K562 (cell line): Measurements from ENCODE around the gene GMPR. TPM values are rescaled to one million over a fixed set of nuclear protein-coding genes. Genes with fewer than 3 reads are reported as not detected.
A peak's percentile ranks its signal among the peaks of the same experiment; 100 is the strongest.

Experiments used
- ATF7 ChIP-seq: fragments of 450-650 bp; IDR thresholded peaks from 2 replicates; pipeline ENCODE4 v1.7.1; 2014; ENCODE audit warnings: mild to moderate bottlenecking, moderate library complexity
- ELF4 ChIP-seq: fragments of 450-650 bp; formaldehyde crosslinking; IDR thresholded peaks from 2 replicates; pipeline ENCODE4 v1.4.0; 2022; ENCODE audit warnings: missing genetic modification characterization
- HDAC2 ChIP-seq: fragments of 450-650 bp; IDR thresholded peaks from 2 replicates; pipeline ENCODE4 v1.6.1; 2016; ENCODE audit warnings: mild to moderate bottlenecking
- HDAC6 ChIP-seq: IDR thresholded peaks from 2 replicates; pipeline ENCODE4 v1.6.1; 2012; ENCODE audit warnings: low read depth, mild to moderate bottlenecking, control low read depth, inconsistent platforms, low read length, moderate library complexity
- MAX ChIP-seq: sonication (generic); formaldehyde crosslinking; IDR thresholded peaks from 2 replicates; pipeline ENCODE4 v1.9.0; 2022; ENCODE audit warnings: mild to moderate bottlenecking, missing genetic modification reagents
- MECOM ChIP-seq: fragments of 250-450 bp; sonication (Bioruptor Pico); IDR thresholded peaks from 2 replicates; pipeline ENCODE4 v1.8.0; 2022; ENCODE audit warnings: inconsistent platforms
- RB1 ChIP-seq: fragments of 450-650 bp; IDR thresholded peaks from 2 replicates; pipeline ENCODE4 v1.6.1; 2017; ENCODE audit warnings: low read depth, mild to moderate bottlenecking
- THRA ChIP-seq: fragments of 450-650 bp; IDR thresholded peaks from 2 replicates; pipeline ENCODE4 v1.6.1; 2017; ENCODE audit warnings: mild to moderate bottlenecking, moderate library complexity
- ZNF707 ChIP-seq: fragments of 250-450 bp; sonication (Bioruptor Pico); conservative IDR thresholded peaks from 2 replicates; pipeline ENCODE4 v1.8.0; 2022; ENCODE audit warnings: inconsistent platforms, mild to moderate bottlenecking, moderate library complexity
- ZNF740 ChIP-seq, 3 experiments: fragments of 200-800 bp in 1 of 3; sonication (Bioruptor generic) in 1 of 3; sonication (generic) in 1 of 3; formaldehyde crosslinking in 1 of 3; IDR thresholded peaks; 2 replicates each; pipeline versions ENCODE4 v1.6.1 to v1.8.0; 2016 to 2022; ENCODE audit warnings: mild to moderate bottlenecking in 2 of 3, missing compliant biosample characterization in 2 of 3, missing genetic modification characterization in 2 of 3, missing genetic modification reagents in 1 of 3
- ZNF75A ChIP-seq: fragments of 450-650 bp; formaldehyde crosslinking; IDR thresholded peaks from 2 replicates; pipeline ENCODE4 v1.4.0; 2020; ENCODE audit warnings: mild to moderate bottlenecking
- polyA plus RNA-seq, 8 experiments: library from polyadenylated mRNA; depleted of rRNA in 4 of 8; stranded (reverse) in 5 of 8; unstranded in 3 of 8; fragments of >200 nt; fragmentation: Nextera tagmentation in 2 of 8; fragmentation: Illumina TruSeq in 1 of 8; extraction: Ambion mirVana in 2 of 8; extraction: Trizol in 1 of 8; gene quantifications; 2 replicates each; pipeline versions ENCODE4 v1.2.1 to v1.2.3, GENCODE V29; 2011 to 2014; ENCODE audit warnings: inconsistent platforms in 1 of 8, missing spikeins in 1 of 8
- total RNA-seq, 7 experiments: library from RNA; depleted of rRNA in 6 of 7; stranded (reverse); fragments of >200 nt in 6 of 7; fragmentation: Illumina TruSeq in 2 of 7; extraction: Trizol in 2 of 7; gene quantifications; 2 replicates each; pipeline versions ENCODE4 v1.2.1 to v1.2.3, GENCODE V29; 2011 to 2021; ENCODE audit warnings: low replicate concordance in 1 of 7
- TF ChIP-seq, protein P1 (sequence below): fragments of 450-650 bp; IDR thresholded peaks from 2 replicates; pipeline ENCODE4 v1.6.1; 2016; ENCODE audit warnings: borderline replicate concordance
- TF ChIP-seq, protein P2 (sequence below): fragments of 200-400 bp; formaldehyde crosslinking; IDR thresholded peaks from 2 replicates; pipeline ENCODE4 v1.6.1; 2017; ENCODE audit warnings: mild to moderate bottlenecking, low read depth, low read length, moderate library complexity
- TF ChIP-seq, protein P3 (sequence below), 3 experiments: IDR thresholded peaks in 2 of 3; conservative IDR thresholded peaks in 1 of 3; 2 replicates each; pipeline ENCODE4 v1.5.1; 2011 to 2012; ENCODE audit warnings: low read length in 3 of 3, mild to moderate bottlenecking in 3 of 3, control low read depth in 2 of 3, improper control_type of control experiment in 1 of 3, inconsistent platforms in 1 of 3, low read depth in 1 of 3, mixed read lengths in 1 of 3, moderate library complexity in 1 of 3; ENCODE audit not compliant: insufficient read depth in 2 of 3

Gene GMPR
- total and polyA plus RNA-seq, 9 of the 15 experiments (the other 6 are each of a cell fraction or from before 2014, with no cell fraction given): 34.6 to 83.7 (median 49.8) TPM

DNA sequence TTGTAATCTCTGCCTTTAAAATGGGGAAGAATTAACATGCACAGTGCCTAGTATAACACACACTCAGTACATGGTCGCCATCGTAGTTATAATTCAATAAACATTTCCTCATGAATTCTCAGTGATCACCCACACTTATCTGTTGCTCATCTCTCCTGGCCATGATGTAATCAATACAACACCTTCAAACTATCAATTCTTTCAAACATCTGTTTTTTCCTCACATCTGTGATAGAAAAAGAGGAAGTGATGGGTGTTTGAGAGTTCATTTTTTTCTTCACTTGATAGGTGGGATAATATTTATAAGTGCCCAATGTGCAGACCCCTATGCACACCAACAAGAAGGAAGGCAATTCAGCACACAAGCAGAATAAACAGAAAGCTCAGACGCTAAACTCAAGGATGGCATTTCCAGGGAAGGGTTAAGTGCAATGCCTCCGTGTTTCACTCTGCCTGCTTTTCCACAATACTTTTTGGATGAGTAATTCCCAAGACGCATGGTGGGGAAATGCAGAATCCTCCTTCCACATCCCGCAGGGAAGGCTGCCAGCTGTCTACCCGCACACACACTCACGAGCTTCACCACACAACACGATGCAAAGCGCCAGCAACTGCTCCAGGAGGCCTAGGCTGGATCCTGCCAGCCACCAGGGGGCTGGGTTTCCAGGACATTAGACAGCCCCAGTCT, 100.3 kb downstream of the GMPR start (continued):
- TF ChIP-seq, protein P1, sequence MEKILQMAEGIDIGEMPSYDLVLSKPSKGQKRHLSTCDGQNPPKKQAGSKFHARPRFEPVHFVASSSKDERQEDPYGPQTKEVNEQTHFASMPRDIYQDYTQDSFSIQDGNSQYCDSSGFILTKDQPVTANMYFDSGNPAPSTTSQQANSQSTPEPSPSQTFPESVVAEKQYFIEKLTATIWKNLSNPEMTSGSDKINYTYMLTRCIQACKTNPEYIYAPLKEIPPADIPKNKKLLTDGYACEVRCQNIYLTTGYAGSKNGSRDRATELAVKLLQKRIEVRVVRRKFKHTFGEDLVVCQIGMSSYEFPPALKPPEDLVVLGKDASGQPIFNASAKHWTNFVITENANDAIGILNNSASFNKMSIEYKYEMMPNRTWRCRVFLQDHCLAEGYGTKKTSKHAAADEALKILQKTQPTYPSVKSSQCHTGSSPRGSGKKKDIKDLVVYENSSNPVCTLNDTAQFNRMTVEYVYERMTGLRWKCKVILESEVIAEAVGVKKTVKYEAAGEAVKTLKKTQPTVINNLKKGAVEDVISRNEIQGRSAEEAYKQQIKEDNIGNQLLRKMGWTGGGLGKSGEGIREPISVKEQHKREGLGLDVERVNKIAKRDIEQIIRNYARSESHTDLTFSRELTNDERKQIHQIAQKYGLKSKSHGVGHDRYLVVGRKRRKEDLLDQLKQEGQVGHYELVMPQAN: no peak
- TF ChIP-seq ATF7 (peak; percentile 17; the same call in 1 of the 2 replicates), ZNF707 (CRISPR knock-in tag) (no peak), THRA (no peak), ELF4 (no peak), HDAC6 (no peak), MAX (CRISPR knock-in tag) (0 out of 2 replicates have a peak, but pooled peaks have one; percentile 26), ZNF740 (CRISPR knock-in tag; IDR thresholded peaks at IDR 0.05) (no peak), ZNF740 (tag; IDR thresholded peaks at IDR 0.05) (no peak), MECOM (CRISPR knock-in tag) (0 out of 2 replicates have a peak, but pooled peaks have one; percentile 15), ZNF75A (CRISPR knock-in tag) (no peak), HDAC2 (0 out of 2 replicates have a peak, but pooled peaks have one; percentile 17), RB1 (no peak)
- TF ChIP-seq, protein P2, sequence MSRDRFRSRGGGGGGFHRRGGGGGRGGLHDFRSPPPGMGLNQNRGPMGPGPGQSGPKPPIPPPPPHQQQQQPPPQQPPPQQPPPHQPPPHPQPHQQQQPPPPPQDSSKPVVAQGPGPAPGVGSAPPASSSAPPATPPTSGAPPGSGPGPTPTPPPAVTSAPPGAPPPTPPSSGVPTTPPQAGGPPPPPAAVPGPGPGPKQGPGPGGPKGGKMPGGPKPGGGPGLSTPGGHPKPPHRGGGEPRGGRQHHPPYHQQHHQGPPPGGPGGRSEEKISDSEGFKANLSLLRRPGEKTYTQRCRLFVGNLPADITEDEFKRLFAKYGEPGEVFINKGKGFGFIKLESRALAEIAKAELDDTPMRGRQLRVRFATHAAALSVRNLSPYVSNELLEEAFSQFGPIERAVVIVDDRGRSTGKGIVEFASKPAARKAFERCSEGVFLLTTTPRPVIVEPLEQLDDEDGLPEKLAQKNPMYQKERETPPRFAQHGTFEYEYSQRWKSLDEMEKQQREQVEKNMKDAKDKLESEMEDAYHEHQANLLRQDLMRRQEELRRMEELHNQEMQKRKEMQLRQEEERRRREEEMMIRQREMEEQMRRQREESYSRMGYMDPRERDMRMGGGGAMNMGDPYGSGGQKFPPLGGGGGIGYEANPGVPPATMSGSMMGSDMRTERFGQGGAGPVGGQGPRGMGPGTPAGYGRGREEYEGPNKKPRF: no peak
- TF ChIP-seq, protein P3, sequence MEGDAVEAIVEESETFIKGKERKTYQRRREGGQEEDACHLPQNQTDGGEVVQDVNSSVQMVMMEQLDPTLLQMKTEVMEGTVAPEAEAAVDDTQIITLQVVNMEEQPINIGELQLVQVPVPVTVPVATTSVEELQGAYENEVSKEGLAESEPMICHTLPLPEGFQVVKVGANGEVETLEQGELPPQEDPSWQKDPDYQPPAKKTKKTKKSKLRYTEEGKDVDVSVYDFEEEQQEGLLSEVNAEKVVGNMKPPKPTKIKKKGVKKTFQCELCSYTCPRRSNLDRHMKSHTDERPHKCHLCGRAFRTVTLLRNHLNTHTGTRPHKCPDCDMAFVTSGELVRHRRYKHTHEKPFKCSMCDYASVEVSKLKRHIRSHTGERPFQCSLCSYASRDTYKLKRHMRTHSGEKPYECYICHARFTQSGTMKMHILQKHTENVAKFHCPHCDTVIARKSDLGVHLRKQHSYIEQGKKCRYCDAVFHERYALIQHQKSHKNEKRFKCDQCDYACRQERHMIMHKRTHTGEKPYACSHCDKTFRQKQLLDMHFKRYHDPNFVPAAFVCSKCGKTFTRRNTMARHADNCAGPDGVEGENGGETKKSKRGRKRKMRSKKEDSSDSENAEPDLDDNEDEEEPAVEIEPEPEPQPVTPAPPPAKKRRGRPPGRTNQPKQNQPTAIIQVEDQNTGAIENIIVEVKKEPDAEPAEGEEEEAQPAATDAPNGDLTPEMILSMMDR (IDR thresholded peaks at IDR 0.05 in 2 of 3, conservative IDR thresholded peaks at IDR 0.05 in 1 of 3; ENCODE audit: insufficient read depth in 2 of 3, low read depth in 1 of 3, low read length in 3 of 3): peak; percentile 48 to 65 (median 49)
